ENCODE results near the gene SCIN. TPM values are rescaled to one million over a fixed set of nuclear protein-coding genes. Genes with fewer than 3 reads are reported as not detected.

SCIN gene
- total RNA-seq, 3 donors from 2014 or later (not counting 1 experiment from before 2014, with no cell fraction given) = 0.08 TPM; not detected in 2

- ATAC-seq (no peak), DNase-seq (no peak)
- Mint-ChIP-seq H3K27me3 (ENCODE audit: low read depth in 2 of 2) (no peaks in the 10 kb centered on the region), H3K4me1 (peaks cover 7 to 8% of the 10 kb centered on the region in 2 donors), H3K36me3 (no peaks in the 10 kb centered on the region), H3K4me3 (no peak overlapping the region), H3K9me3 (no peaks in the 10 kb centered on the region), H3K27ac (no peak overlapping the region)
- Histone ChIP-seq H3K4me1 (ENCODE audit: control insufficient read depth, insufficient read depth, low read length) (no peaks in the 10 kb centered on the region), H3K27me3 (ENCODE audit: control insufficient read depth, insufficient read depth, low read length) (no peaks in the 10 kb centered on the region), H3K36me3 (ENCODE audit: control insufficient read depth, insufficient read depth, low read length) (no peaks in the 10 kb centered on the region), H3K4me3 (ENCODE audit: low read length) (no peak overlapping the region), H3K9me3 (ENCODE audit: control insufficient read depth, insufficient read depth, low read length) (no peaks in the 10 kb centered on the region), H3K27ac (ENCODE audit: low read length) (no peak overlapping the region)
- TF ChIP-seq CTCF (IDR thresholded peaks at IDR 0.05) = no peak
- intact Hi-C loops (cut with micrococcal nuclease) = no loop called here
- 100% methylated on average over 1 of the region's 2 CpGs for WGBS (ENCODE audit: insufficient coverage)
These were observed 103.5 kb downstream of the SCIN start for GRCh38 chr7:12674053-12674452.

GRCh38 chr7:12674861-12675260 lies 104.3 kb downstream of the SCIN start:
- ATAC-seq (peak; percentile 88 to 94 (median 90)), DNase-seq (peak in 1 of 2 donors; percentile 84)
- Mint-ChIP-seq H3K27me3 (ENCODE audit: low read depth in 2 of 2) (no peaks in the 10 kb centered on the region), H3K27ac (peak overlapping the region in 1 of 2 donors; percentile 44), H3K9me3 (no peaks in the 10 kb centered on the region), H3K4me1 (peaks cover 7 to 8% of the 10 kb centered on the region in 2 donors), H3K36me3 (no peaks in the 10 kb centered on the region), H3K4me3 (no peak overlapping the region)
- no peaks in the 10 kb centered on the region for H3K27me3 ChIP-seq (ENCODE audit: control insufficient read depth, insufficient read depth, low read length)
- intact Hi-C loops (cut with micrococcal nuclease) = no loop called here
- H3K9me3 ChIP-seq (ENCODE audit: control insufficient read depth, insufficient read depth, low read length) = no peaks in the 10 kb centered on the region
- WGBS (ENCODE audit: insufficient coverage) = 60% methylated on average over 4 of the region's 4 CpGs
- no peak overlapping the region for H3K27ac ChIP-seq (ENCODE audit: low read length)
- no peaks in the 10 kb centered on the region for H3K4me1 ChIP-seq (ENCODE audit: control insufficient read depth, insufficient read depth, low read length)
- no peak overlapping the region for H3K4me3 ChIP-seq (ENCODE audit: low read length)
- no peaks in the 10 kb centered on the region for H3K36me3 ChIP-seq (ENCODE audit: control insufficient read depth, insufficient read depth, low read length)
- TF ChIP-seq CTCF (IDR thresholded peaks at IDR 0.05) = peak; percentile 41

GRCh38 chr7:12683678-12684585 lies 113.4 kb downstream of the SCIN start:
- H3K27ac Mint-ChIP-seq = peak overlapping the region; percentile 58 to 96
- H3K36me3 ChIP-seq (ENCODE audit: control insufficient read depth, insufficient read depth, low read length) = no peaks in the 10 kb centered on the region
- ATAC-seq (no peak), DNase-seq (peak in 1 of 2 donors; percentile 39)
- H3K9me3 Mint-ChIP-seq = peaks cover 0 to 2% of the 10 kb centered on the region in 2 donors
- peaks cover 16% of the 10 kb centered on the region for H3K4me1 ChIP-seq (ENCODE audit: control insufficient read depth, insufficient read depth, low read length)
- H3K4me3 Mint-ChIP-seq = no peak overlapping the region
- intact Hi-C loops (cut with micrococcal nuclease) = no loop called here
- no peaks in the 10 kb centered on the region for H3K27me3 ChIP-seq (ENCODE audit: control insufficient read depth, insufficient read depth, low read length)
- no peak for TF ChIP-seq CTCF (IDR thresholded peaks at IDR 0.05)
- no peaks in the 10 kb centered on the region for H3K9me3 ChIP-seq (ENCODE audit: control insufficient read depth, insufficient read depth, low read length)
- no peaks in the 10 kb centered on the region for H3K36me3 Mint-ChIP-seq
- 79% methylated on average over 2 of the region's 2 CpGs for WGBS (ENCODE audit: insufficient coverage)
- peaks cover 17 to 22% of the 10 kb centered on the region in 2 donors for H3K4me1 Mint-ChIP-seq
- H3K4me3 ChIP-seq (ENCODE audit: low read length) = no peak overlapping the region
- no peaks in the 10 kb centered on the region for H3K27me3 Mint-ChIP-seq (ENCODE audit: low read depth in 2 of 2)
- no peak overlapping the region for H3K27ac ChIP-seq (ENCODE audit: low read length)
